SK-N-SH (cell line): ENCODE measurements around the gene POT1. TPM values are rescaled to one million over a fixed set of nuclear protein-coding genes. Genes with fewer than 3 reads are reported as not detected.

Experiments
- CTCF ChIA-PET: fragments of 300-600, 350-600 bp; formaldehyde crosslinking; extraction: SDS; loops from one replicate; lab custom pipeline; 2021; lab: Yijun Ruan, JAX
- POLR2A ChIA-PET: fragments of 350-600 bp; sonication (Branson Sonifier 250); formaldehyde crosslinking; extraction: SDS; loops from one replicate; lab custom pipeline; 2020; ENCODE audit warnings: antibody characterized with exemption, inconsistent platforms; lab: Yijun Ruan, JAX
- DNase-seq: peaks from one replicate; pipeline ENCODE4 v3.0.0; 2012
- H2AFZ ChIP-seq: fragments of 200-600 bp; sonication (generic); 2 replicates; pipeline ENCODE4 v1.8.1; 2016; ENCODE audit warnings: antibody characterized with exemption, mild to moderate bottlenecking, low read depth
- H3F3A ChIP-seq: fragments of 200-600 bp; sonication (generic); replicated peaks from 2 replicates; pipeline ENCODE3; 2016; ENCODE audit warnings: antibody characterized with exemption, mild to moderate bottlenecking; ENCODE audit not compliant: insufficient read depth
- H3K27ac ChIP-seq, 2 experiments: fragments of 200-500 bp in 1 of 2; fragments of 200-600 bp in 1 of 2; sonication (Bioruptor generic) in 1 of 2; sonication (generic), shearing (Covaris generic) in 1 of 2; 2 replicates each; pipeline versions ENCODE4 v1.5.1 to v1.6.1; 2014 to 2016; ENCODE audit warnings: low read depth in 2 of 2, inconsistent platforms in 1 of 2, low read length in 1 of 2, mild to moderate bottlenecking in 1 of 2, mixed read lengths in 1 of 2
- H3K27me3 ChIP-seq: fragments of 200-600 bp; sonication (generic), shearing (Covaris generic); 2 replicates; pipeline ENCODE4 v1.6.1; 2016; ENCODE audit warnings: mixed run types; ENCODE audit not compliant: insufficient read depth
- H3K36me3 ChIP-seq, 2 experiments: fragments of 200-500 bp in 1 of 2; fragments of 200-600 bp in 1 of 2; sonication (Bioruptor generic) in 1 of 2; sonication (generic) in 1 of 2; replicated peaks in 1 of 2; 2 replicates each; pipeline versions ENCODE3 to v1.5.1; 2014 to 2016; ENCODE audit warnings: low read length in 1 of 2, mild to moderate bottlenecking in 1 of 2; ENCODE audit not compliant: insufficient read depth in 2 of 2, control insufficient read depth in 1 of 2
- H3K4me1 ChIP-seq, 2 experiments: fragments of 200-500 bp in 1 of 2; fragments of 200-600 bp in 1 of 2; sonication (Bioruptor generic) in 1 of 2; sonication (generic), shearing (Covaris generic) in 1 of 2; 2 replicates each; pipeline versions ENCODE4 v1.5.1 to v1.6.1; 2014 to 2016; ENCODE audit warnings: low read depth in 1 of 2, low read length in 1 of 2, mixed run types in 1 of 2; ENCODE audit not compliant: insufficient read depth in 2 of 2, control insufficient read depth in 1 of 2
- H3K4me2 ChIP-seq: fragments of 200-600 bp; sonication (generic), shearing (Covaris generic); 2 replicates; pipeline ENCODE4 v1.6.1; 2017; ENCODE audit warnings: mixed run types
- H3K4me3 ChIP-seq, 2 experiments: fragments of 200-500 bp in 1 of 2; fragments of 200-600 bp in 1 of 2; sonication (Bioruptor generic) in 1 of 2; sonication (generic), shearing (Covaris generic) in 1 of 2; 2 replicates each; pipeline versions ENCODE4 v1.5.1 to v1.8.1; 2014 to 2016; ENCODE audit warnings: low read depth in 2 of 2, inconsistent platforms in 1 of 2, low read length in 1 of 2, mild to moderate bottlenecking in 1 of 2, mixed read lengths in 1 of 2, moderate library complexity in 1 of 2
- H3K79me2 ChIP-seq: fragments of 200-600 bp; sonication (generic); 2 replicates; pipeline ENCODE4 v1.8.1; 2017; ENCODE audit warnings: mild to moderate bottlenecking; ENCODE audit not compliant: insufficient read depth
- H3K9ac ChIP-seq: fragments of 200-600 bp; sonication (generic); 2 replicates; pipeline ENCODE4 v1.6.1; 2017; ENCODE audit warnings: mixed run types
- H3K9me2 ChIP-seq: fragments of 200-600 bp; sonication (generic); 2 replicates; pipeline ENCODE4 v1.6.1; 2017; ENCODE audit warnings: mixed run types
- H3K9me3 ChIP-seq: fragments of 200-600 bp; sonication (generic); 2 replicates; pipeline ENCODE4 v1.6.1; 2017; ENCODE audit warnings: mixed run types, mild to moderate bottlenecking, moderate library complexity
- H4K20me1 ChIP-seq: fragments of 200-600 bp; sonication (generic); 2 replicates; pipeline ENCODE4 v1.6.1; 2017; ENCODE audit warnings: mild to moderate bottlenecking, mixed run types; ENCODE audit not compliant: insufficient read depth
- EP300 ChIP-seq, 2 experiments: IDR thresholded peaks; 2 replicates each; pipeline versions ENCODE4 v1.4.0 to v1.6.1; 2012; ENCODE audit warnings: borderline replicate concordance in 1 of 2, low read depth in 1 of 2, low read length in 1 of 2
- FOSL2 ChIP-seq: IDR thresholded peaks from 2 replicates; pipeline ENCODE4 v1.4.0; 2012; ENCODE audit warnings: low read depth, mild to moderate bottlenecking, moderate library complexity, borderline replicate concordance
- IRF3 ChIP-seq: fragments of 150-350 bp; IDR thresholded peaks from 2 replicates; pipeline ENCODE4 v1.6.1; 2016; ENCODE audit warnings: mild to moderate bottlenecking, low read depth, low read length
- PBX3 ChIP-seq: IDR thresholded peaks from 2 replicates; pipeline ENCODE4; 2012
- REST ChIP-seq: IDR thresholded peaks from 2 replicates; pipeline ENCODE4 v1.6.1; 2012; ENCODE audit warnings: mild to moderate bottlenecking, low read depth, low read length, moderate library complexity
- RXRA ChIP-seq: IDR thresholded peaks from 2 replicates; pipeline ENCODE4 v1.4.0; 2012; ENCODE audit warnings: low read depth, mild to moderate bottlenecking, borderline replicate concordance
- TEAD4 ChIP-seq: IDR thresholded peaks from 2 replicates; pipeline ENCODE4 v1.4.0; 2012; ENCODE audit warnings: mild to moderate bottlenecking, borderline replicate concordance; ENCODE audit not compliant: insufficient read depth
- WGBS: methylation state at CpG from one replicate; pipeline ENCODE4 v1.1.6; 2017; ENCODE audit warnings: low lambda C conversion rate; 5-methylcytosine and 5-hydroxymethylcytosine counted together
- polyA plus RNA-seq, 3 experiments: library from polyadenylated mRNA; depleted of rRNA; stranded (reverse); fragments of >200 nt; gene quantifications; 2 replicates each; pipeline ENCODE4 v1.2.3, GENCODE V29; 2012

POT1 gene
- polyA plus RNA-seq, 1 of the 3 experiments (the other 2 are of a cell fraction) = 18.1 TPM

- TF ChIP-seq EP300 (IDR thresholded peaks at IDR 0.05; ENCODE audit: borderline replicate concordance in 1 of 2, low read depth in 1 of 2, low read length in 1 of 2) (no peak), FOSL2 (no peak), PBX3 (no peak), RXRA (no peak), REST (no peak)
Observed at GRCh38 chr7:124934841-124935240, 5.2 kb upstream of the POT1 start (continued).

GRCh38 chr7:124930655-124931597 lies 1.3 kb upstream of the POT1 start:
- TF ChIP-seq IRF3 = no peak
- no peak for TF ChIP-seq TEAD4
- CTCF ChIA-PET = no interaction called here

More at GRCh38 chr7:124930655-124931597, 1.3 kb upstream of the POT1 start:
- no peaks in the 10 kb centered on the region for H3K9me3 ChIP-seq
- no peaks in the 10 kb centered on the region for H3K9me2 ChIP-seq
- H3K4me3 ChIP-seq = no peak overlapping the region
- peaks cover 4 to 7% of the 10 kb centered on the region in 2 experiments; a peak in 2 of 4 replicates for H3K4me1 ChIP-seq
- POLR2A ChIA-PET = no interaction called here
- no peak for DNase-seq
- H3F3A ChIP-seq = no peaks in the 10 kb centered on the region
- H3K79me2 ChIP-seq = peaks cover 34% of the 10 kb centered on the region
- no peaks in the 10 kb centered on the region for H3K27me3 ChIP-seq
- H3K27ac ChIP-seq = no peak overlapping the region
- H3K4me2 ChIP-seq = no peak overlapping the region
- H4K20me1 ChIP-seq = no peaks in the 10 kb centered on the region
- H3K36me3 ChIP-seq = peaks cover 0 to 13% of the 10 kb centered on the region in 2 experiments
- WGBS = 91% methylated on average over 18 of the region's 18 CpGs
- H2AFZ ChIP-seq = no peak overlapping the region
- no peak overlapping the region for H3K9ac ChIP-seq
